ENCODE results near the gene DIMT1.

The DIMT1 gene

DNA sequence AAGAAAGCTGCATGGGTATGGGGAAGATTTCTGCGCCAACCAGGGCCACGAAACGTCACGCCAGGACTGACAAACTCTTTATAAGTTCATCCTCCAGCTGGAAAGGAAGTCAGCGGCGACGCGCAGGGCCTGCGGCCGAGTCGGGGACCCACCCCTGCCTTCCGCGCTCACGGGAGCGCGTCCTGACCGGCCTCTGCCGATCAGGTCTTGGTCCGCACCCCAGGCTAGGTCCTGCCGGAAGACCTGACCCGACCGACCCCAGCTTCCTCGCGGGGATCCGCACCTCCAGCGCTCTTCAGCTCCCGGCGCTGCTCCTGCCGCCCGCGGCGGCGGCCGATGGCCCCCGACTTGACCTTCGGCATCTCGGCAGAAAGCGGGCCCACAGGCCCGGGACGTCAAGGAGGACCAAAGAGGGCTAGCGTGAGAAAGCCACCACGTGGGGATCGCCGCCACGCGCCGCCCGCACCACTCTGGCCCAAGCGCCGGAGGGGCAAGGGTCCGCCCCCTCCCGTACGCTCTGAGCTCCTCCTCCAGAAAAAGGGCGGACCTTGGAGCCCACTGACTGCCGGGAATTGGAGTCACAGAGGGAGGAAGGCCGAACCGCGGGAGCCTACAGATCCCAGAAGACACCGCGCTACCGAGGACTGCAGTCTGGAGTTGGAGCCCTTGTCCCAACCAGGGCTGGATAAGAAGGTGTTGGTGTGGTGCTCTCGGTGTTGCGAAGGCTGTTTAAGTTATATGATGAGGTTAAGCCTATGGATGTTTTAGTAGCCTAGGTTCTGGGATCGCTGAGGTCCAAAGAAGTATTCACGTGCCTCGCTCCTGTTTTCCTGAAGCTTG, at the start of gene DIMT1:
TSS of gene DIMT1 (minus strand) at position 495 of the 840 bp plus-strand sequence. CDS start at position 362, 133 bp downstream.
- TF ChIP-seq, protein P1, sequence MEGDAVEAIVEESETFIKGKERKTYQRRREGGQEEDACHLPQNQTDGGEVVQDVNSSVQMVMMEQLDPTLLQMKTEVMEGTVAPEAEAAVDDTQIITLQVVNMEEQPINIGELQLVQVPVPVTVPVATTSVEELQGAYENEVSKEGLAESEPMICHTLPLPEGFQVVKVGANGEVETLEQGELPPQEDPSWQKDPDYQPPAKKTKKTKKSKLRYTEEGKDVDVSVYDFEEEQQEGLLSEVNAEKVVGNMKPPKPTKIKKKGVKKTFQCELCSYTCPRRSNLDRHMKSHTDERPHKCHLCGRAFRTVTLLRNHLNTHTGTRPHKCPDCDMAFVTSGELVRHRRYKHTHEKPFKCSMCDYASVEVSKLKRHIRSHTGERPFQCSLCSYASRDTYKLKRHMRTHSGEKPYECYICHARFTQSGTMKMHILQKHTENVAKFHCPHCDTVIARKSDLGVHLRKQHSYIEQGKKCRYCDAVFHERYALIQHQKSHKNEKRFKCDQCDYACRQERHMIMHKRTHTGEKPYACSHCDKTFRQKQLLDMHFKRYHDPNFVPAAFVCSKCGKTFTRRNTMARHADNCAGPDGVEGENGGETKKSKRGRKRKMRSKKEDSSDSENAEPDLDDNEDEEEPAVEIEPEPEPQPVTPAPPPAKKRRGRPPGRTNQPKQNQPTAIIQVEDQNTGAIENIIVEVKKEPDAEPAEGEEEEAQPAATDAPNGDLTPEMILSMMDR (IDR thresholded peaks at IDR 0.05; ENCODE audit: low read length, missing control alignments) = no peak
- DNase-seq (ENCODE audit: low read depth) = peak; percentile 98
- H3K4me3 ChIP-seq (replicated peaks; ENCODE audit: low read depth, low read length) = peak within 1 kb of the TSS; percentile 94

DNA sequence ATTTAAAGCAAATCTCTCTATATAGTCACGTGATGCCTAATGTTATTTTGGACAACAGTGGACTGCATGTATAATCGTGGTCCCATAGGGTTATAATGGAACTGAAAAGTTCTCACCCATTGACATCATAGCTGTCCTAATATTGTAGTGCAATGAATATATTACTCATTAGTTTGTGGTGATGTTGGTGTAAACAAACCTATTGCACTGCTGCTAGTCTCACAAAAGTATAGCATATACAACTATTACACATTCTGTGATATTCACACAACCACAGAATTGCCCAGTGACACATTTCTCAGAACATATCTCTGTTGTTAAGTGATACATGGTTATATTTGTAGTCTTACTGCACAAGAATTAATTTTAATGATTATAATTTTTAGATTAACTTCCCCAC, 46.6 kb upstream of the DIMT1 start:
- DNase-seq (ENCODE audit: low read depth) = no peak
- TF ChIP-seq, protein P1 (IDR thresholded peaks at IDR 0.05; ENCODE audit: low read length, missing control alignments) = no peak

DNA sequence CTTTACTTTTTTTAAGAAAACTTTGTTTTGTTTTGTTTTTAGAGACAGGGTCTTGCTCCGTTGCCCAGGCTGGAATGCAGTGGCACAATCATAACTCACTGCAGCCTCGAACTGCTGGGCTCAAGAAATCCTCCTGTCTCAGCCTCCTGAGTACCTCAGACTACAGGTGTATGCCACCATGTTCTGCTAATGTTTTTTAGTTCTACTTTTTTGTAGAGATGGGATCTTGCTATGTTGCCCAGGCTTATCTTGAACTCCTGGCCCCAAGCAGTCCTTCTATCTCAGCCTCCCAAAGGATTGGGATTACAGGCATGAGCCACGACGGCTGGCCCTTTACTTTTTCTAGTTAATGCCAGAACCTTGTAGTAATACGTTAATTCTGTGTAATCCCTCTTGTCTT, 44.8 kb upstream of the DIMT1 start:
- no peak overlapping the region for H3K4me3 ChIP-seq (replicated peaks; ENCODE audit: low read depth, low read length)
- no peak for DNase-seq (ENCODE audit: low read depth)
- TF ChIP-seq, protein P1 (IDR thresholded peaks at IDR 0.05; ENCODE audit: low read length, missing control alignments) = no peak

More for the DNA sequence above, 46.6 kb upstream of the DIMT1 start:
- no peak overlapping the region for H3K4me3 ChIP-seq (replicated peaks; ENCODE audit: low read depth, low read length)

DNA sequence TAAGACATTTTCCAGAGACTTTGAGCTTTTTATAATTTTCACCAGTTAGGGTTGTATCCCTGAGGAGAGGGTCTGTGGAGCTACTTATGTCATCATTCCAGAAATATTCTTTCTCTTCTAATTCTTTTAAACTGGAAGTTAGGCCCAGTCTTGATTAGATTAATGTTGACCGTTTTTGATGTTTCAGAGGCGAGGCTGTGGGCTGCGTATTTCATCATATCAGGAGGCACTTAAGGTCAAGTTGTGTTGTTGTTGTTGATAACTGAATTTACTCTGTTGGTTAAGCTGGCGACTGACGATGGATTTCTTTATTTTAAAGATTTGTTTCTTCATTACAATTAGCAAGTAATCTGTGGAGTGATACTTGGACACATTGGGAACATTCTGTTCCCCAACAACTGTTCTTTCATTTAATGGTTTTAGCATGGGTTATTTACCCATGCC, 28.9 kb upstream of the DIMT1 start:
- TF ChIP-seq, protein P1 (IDR thresholded peaks at IDR 0.05; ENCODE audit: low read length, missing control alignments) = no peak
- H3K4me3 ChIP-seq (replicated peaks; ENCODE audit: low read depth, low read length) = no peak overlapping the region
- peak; percentile 29 for DNase-seq (ENCODE audit: low read depth)

DNA sequence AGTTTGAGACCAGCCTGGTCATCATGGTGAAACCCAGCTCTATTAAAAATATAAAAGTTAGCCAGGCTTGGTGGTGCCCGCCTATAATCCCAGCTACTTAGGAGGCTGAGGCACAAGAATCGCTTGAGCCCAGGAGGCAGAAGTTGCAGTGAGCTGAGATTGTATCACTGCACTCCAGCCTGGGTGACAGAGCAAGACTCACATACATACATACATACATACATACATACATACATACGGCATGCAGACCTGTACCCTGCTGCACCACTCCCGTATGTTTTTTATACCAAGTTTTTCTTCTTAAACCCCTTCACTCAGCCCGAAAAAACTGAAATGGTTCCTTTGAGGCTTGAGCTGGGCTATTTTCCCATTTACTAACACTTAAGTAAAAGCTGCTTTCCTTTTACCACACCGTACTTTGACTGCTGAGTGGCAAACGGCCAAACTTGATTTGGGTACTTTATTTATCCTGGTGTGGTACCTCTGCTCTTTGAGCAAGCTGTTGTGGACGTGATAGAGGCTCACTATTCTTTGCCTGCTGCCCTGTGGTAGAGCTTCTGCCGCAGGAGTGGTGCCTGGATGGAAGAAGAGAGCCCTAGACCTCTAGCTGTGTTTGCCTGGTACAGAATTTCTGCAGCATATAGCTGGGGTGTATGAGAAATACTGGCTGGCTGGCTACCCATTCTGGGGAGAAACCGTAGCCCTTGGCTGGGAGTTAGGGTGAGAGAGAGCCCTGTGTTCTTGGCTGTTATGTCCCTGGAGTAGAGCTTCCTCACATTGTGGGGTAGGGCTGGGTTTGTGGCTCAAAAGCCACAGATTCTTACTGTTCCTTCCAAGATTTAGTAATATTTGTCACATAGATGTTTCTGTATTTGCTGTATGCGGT, 28.3 kb upstream of the DIMT1 start:
- TF ChIP-seq, protein P1 (IDR thresholded peaks at IDR 0.05; ENCODE audit: low read length, missing control alignments) = no peak
- no peak overlapping the region for H3K4me3 ChIP-seq (replicated peaks; ENCODE audit: low read depth, low read length)
- DNase-seq (ENCODE audit: low read depth) = peak; percentile 38

DNA sequence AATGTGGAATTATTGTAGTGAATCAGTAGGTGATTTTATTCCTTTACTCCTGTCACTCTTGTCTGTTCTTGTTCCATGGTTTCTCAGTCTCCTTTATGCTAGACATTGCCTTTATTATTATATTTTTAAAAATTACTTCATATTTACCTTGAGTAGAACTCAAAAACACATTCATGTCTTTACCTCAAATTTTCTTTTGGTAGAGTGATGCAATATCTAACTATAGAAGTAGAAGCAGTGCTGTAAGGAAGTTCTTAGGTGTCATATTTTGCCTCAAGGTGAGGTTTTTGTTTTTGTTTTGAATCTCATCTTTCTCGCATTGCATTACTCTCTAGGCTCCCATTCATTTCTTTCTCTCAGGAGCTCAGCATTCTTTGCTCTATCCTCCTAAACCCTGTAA, 21.1 kb upstream of the DIMT1 start:
- no peak for DNase-seq (ENCODE audit: low read depth)
- no peak overlapping the region for H3K4me3 ChIP-seq (replicated peaks; ENCODE audit: low read depth, low read length)
- TF ChIP-seq, protein P1 (IDR thresholded peaks at IDR 0.05; ENCODE audit: low read length, missing control alignments) = no peak
